HFF-Myc (cell line): Measurements from ENCODE around the gene PLAC9.

Experiments
- DNase-seq: peaks from one replicate; pipeline ENCODE4 v3.0.0-alpha.2; 2011; ENCODE audit warnings: low read depth; ENCODE audit errors: extremely low read depth
- H3K4me3 ChIP-seq: replicated peaks from 2 replicates; pipeline ENCODE4 v1.5.1; 2011; ENCODE audit warnings: low read depth, mild to moderate bottlenecking, control low read depth, low read length
- TF ChIP-seq, protein P1 (sequence below): IDR thresholded peaks from 2 replicates; pipeline ENCODE4 v1.5.1; 2012; ENCODE audit warnings: mild to moderate bottlenecking, low read depth, low read length, control low read depth; ENCODE audit errors: missing control alignments

The PLAC9 gene

DNA sequence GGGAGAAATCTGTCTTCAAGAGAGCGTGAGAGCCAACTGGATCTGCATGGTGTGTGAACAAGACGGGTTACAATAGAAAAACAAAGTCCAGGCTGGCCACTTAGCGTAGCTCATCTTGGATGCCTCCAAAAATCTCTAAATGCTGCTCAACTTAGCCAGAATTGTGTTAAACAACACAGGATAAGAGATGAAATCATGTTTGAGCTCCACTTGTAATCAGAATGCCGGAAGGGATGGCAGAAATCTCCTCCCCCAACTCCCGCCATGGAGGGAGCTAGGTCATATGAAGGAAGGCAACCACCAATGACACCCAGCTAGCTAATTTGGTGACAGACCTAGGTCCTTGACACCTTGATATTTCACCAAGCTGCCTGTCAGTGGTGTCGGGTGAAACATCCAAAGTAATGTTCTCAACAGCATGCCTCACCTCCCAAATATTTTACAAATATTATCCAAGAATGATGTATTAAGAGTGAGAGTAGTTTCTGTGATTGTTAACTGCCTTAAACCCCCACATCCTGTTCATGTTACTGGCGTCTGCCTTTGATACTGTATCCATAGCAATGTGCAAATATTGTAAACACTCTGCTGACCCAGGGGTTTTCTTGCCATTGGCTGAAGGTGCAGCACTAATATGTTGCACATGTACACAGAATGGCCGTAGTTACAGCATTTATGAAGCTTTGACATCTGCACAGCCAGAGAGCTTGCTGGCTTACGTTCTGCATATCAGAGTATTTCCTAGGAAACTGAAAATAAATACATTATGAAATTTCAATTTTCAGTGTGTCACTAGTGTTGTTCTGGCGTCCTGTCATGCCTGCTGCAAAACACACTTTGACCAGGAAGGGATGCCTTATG, 28.2 kb upstream of the PLAC9 start:
- TF ChIP-seq, protein P1, sequence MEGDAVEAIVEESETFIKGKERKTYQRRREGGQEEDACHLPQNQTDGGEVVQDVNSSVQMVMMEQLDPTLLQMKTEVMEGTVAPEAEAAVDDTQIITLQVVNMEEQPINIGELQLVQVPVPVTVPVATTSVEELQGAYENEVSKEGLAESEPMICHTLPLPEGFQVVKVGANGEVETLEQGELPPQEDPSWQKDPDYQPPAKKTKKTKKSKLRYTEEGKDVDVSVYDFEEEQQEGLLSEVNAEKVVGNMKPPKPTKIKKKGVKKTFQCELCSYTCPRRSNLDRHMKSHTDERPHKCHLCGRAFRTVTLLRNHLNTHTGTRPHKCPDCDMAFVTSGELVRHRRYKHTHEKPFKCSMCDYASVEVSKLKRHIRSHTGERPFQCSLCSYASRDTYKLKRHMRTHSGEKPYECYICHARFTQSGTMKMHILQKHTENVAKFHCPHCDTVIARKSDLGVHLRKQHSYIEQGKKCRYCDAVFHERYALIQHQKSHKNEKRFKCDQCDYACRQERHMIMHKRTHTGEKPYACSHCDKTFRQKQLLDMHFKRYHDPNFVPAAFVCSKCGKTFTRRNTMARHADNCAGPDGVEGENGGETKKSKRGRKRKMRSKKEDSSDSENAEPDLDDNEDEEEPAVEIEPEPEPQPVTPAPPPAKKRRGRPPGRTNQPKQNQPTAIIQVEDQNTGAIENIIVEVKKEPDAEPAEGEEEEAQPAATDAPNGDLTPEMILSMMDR, result no peak
- DNase-seq, result peak; percentile 98
- 0 out of 2 replicates have a peak overlapping the region, but pooled peaks have one; percentile 11 for H3K4me3 ChIP-seq

DNA sequence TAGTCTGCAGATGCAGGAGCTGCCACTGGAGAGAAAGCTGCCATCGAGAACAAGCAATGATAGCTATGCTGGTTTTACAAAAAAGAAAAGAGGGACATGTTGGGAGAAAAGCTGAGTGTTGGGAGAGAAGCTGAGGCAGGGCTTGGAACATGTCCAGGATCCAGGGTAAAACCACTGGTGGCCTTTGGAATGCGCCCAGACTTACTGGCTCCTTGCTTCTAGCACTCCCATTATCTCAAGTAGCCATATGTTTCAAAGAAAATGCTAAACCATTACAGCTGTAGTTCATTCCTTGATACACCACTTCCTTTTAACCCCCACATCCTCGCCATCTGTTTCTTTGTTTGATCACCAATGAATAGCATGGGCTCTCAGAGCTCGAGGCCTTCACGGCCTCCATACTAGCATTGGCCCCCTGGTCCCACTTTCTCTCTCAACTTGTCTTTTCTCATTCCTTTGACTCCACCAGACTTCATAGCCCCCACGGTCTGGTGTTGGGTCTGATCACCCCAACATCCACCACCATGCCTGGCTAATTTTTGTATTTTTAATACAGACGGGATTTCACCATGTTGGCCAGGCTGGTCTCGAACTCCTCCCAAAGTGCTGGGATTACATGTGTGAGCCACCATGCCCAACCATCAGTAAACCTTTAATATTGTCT, 23.8 kb upstream of the PLAC9 start:
- TF ChIP-seq, protein P1, result no peak
- DNase-seq, result peak; percentile 58
- no peak overlapping the region for H3K4me3 ChIP-seq

DNA sequence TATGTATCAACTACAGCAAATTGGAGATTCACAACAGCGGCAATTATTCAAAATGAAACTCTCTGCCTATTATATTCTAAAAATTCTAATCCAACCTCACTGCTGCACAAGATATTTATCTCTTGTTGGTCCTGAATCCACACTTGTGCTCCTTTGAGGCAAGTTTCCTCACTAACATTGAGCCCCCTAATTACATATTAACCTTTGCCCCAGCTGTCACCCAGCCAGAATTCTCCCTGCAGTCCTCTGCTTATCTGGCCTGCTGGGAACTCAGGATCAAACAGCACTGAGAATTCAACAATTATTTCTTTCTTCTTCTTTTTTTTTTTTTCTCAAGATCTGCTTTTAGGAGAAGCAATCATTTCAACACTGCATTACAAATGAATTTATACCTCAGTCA, 21.5 kb upstream of the PLAC9 start:
- TF ChIP-seq, protein P1, result no peak
- DNase-seq, result no peak
- H3K4me3 ChIP-seq, result no peak overlapping the region

DNA sequence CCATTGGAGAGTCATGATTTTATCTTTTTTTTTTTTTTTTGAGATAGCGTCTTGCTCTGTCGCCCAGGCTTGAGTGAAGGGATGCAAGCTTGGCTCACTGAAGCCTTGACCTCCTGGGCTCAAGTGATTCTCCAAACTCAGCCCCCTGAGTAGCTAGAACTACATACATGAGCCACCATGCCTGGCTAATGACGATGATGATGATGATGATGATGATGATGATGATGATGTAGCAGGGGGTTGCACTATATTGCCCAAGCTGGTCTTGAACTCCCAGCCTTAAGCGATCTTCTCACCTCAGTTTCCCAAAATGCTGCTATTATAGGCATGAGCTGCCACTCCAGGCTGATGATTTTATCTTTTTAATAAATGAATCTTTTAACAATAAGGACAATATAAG, 13.9 kb upstream of the PLAC9 start:
- H3K4me3 ChIP-seq, result no peak overlapping the region
- TF ChIP-seq, protein P1, result no peak
- no peak for DNase-seq

DNA sequence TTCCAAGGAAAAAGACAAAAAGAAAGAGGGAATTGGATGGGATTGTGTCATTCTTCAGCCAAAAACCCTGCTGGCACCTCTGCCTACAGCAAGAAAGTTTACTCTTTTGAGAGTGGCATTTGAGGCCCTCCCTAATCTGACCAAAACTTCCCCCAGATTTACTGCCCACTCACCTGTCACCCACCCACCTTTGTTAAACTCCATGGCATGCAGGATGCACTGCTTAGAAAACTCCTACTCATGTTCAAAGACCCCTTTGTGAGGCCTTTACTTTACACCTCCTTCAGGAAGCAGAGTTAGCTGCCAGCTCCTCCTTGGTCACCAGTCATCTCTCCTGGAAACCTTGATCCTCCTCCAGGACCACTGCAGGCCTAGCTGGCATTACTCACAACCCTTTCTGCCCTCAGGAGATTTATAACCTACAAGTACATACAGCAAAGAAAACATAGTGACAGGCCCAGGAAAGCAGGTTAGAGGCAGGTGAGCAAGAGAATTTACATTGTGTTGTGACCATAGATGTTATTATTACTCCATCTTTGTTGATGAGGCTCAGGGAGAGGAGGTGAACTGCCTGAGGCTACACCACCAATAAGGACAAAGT, 10.3 kb upstream of the PLAC9 start:
- TF ChIP-seq, protein P1, result no peak

GRCh38 chr10:80122746-80123145, 9.8 kb upstream of the PLAC9 start:
- TF ChIP-seq, protein P1, result no peak
- H3K4me3 ChIP-seq, result no peak overlapping the region
- no peak for DNase-seq

More for the DNA sequence above, 10.3 kb upstream of the PLAC9 start:
- no peak for DNase-seq
- H3K4me3 ChIP-seq, result no peak overlapping the region
